A549 treated with Hydrocortisone at 1 μM for 4 hours (cell line): Measurements from ENCODE around the gene PSORS1C1. TPM values are rescaled to one million over a fixed set of nuclear protein-coding genes. Genes with fewer than 3 reads are reported as not detected.

ENCODE experiments used
- total RNA-seq: library from RNA; stranded (reverse); fragments of 200-300 nt; extraction: Qiagen RNA extraction; gene quantifications from 5 replicates; pipeline ENCODE4 v1.2.3, GENCODE V29; 2022

PSORS1C1 gene, protein sequence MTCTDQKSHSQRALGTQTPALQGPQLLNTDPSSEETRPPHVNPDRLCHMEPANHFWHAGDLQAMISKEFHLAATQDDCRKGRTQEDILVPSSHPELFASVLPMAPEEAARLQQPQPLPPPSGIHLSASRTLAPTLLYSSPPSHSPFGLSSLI
- 3.2 to 6.3 TPM (median 4.4 TPM) in 5 replicates for total RNA-seq

DNA sequence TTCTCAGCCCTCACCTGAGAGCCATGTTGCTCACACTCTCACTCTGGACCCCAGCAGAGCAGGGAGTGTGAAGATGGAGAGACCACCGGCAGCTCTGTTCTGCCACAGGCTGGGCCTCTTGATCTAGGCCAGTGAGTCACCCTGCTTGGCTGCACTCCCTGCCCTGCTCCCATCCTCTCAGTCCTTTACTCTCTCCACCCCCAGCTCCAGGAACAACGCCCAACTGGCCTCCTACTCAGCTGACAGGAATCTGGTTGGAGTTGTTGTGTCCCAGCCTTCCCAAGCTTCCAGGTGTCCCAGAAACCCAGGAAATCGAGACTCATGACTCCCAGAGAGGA lies at the start of gene PSORS1C1:
PSORS1C1 (plus strand) TSS at position 260 of the 338 bp plus-strand sequence. CDS start 14,833 bp downstream, outside the sequence.

DNA sequence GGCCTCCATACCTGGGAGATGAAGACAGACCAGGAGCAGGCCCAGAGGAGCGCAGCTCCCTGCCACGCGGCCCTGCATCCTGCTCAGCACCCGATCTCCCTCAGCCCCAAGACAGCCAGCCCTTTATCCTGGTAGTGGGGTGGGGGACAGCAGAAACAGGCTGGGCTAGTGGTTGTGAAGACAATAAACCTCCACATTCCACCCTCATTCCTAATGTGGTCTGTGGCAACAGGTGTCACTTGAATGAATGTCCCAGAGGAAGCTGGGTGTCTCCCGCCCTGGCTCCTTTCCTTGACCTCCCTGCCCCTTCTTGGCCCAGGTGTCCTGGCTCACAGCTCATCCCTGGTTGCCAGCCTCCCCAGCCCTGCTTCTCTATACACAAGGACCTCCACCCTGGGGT lies 2.1 kb upstream of the PSORS1C1 start, which contains the start of gene C6orf15:
C6orf15 (minus strand) TSS at position 98 of the 400 bp plus-strand sequence; CDS start at position 78, 20 bp downstream.

DNA sequence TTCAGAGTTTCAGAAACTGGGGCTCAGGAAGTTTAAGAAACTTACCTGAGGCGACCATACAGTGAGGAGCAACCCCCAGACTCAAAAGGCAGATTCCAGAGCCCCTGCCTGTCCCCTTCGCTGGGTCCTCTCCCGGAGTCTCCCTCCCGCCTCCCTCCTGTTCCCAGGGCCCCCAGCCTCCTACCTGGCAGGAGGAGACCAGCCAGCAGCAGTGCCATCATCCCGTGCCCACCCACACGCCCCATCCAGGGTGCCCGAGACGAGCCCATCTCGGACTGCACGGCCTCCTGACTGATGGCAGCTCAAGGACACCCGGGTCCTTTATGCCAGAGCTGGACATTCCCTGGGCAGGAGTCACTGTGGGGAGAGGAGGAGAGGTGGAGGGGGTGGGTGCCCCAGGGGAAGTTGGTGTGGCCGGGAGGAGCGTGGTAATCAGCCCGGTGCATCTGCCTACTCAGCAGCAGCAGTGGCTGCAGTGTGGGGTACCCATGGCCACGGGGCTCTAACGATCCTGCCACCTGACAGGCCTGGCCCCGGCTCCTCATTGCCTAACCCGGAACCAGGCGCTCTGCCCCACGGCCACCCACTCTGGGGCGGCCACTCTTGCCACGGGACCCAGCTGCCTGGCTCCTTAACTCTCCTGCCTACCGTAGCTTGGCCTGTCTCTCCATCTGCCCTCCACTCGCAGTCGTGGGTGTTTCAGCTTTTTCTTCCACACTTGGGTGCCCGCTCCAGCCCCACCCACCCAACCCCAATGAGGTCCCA lies 5.7 kb downstream of the PSORS1C1 start, which contains the start of gene CDSN:
CDSN (minus strand) TSS at position 296 of the 765 bp plus-strand sequence; CDS start at position 269, 27 bp downstream.

GRCh38 chr6:31138982-31139381 lies 24.4 kb downstream of the PSORS1C1 start, which contains the start of gene PSORS1C2:
Gene PSORS1C2, minus strand, starts transcription at chr6:31139066. Its CDS starts 40 bp downstream, at chr6:31139026.

DNA sequence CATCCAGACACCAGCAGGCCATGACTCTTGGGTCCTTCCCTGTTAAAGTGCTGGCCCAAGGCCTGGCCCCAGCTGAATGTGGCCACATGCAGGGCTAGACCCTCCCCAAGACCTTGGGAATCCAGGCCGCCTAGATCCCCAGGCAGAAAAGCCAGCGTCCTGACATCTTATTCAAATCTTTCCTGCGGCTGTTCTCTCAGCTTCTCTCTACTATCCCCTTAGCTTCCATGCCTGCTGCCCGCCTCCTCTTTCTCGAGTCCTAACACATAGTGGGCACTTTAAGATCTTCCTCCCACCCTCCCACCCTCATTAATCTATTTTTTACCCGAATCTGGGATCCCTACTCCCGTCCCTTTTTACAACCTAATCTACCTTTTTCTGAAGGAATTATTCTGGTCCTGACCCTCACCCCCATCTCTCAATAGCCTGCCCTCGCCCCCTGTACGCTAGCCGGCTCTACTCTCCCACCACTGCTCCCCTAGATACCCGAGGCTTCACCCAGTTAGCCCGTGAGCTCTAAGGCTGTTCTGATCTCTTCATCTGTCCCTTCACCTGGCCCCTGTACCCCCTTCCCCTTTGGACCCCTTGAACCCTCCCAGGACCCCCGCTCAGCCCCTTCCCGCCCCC lies 43.0 kb downstream of the PSORS1C1 start, which contains the start of gene CCHCR1:
CCHCR1 (minus strand) TSS at position 290 of the 627 bp plus-strand sequence; CDS start at position 88, 202 bp downstream.

DNA sequence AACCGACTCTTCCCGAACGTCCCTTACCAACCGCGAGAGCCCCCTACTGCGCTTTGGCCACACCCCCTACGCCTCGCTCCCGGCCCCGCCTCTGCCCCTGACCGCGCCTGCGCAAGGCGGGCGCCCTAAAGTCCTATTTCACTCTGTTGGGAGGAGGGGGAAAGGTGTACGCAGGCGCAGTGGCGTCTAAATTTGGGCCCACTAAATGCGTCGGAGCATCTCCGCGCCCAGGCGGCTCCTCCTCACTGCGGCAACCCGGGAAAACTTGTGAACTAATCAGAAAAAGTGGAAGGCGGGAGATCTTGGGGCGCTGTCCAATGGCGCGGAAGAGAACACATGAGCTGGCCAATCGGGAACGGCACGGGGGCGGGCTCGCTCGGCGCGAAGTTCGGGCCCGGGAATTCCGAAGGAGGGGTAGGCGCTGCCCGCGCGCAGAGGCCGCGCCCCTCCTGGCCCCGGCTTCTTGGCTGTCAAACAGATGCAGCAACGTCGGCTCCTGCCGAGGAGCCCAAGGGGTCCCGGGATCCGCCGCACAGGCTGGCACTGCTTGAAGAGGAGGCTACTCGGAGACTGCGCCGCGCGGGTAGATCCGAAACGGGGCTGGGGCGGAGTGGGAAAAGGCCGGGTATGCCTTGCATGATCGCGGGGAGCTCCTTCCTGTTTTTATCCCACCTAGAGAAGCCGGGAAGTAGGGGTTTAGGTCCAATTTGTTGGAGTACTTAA lies 43.7 kb downstream of the PSORS1C1 start, which contains the start of gene TCF19:
TCF19 (plus strand) TSS at position 450 of the 723 bp plus-strand sequence. CDS start 881 bp downstream, outside the sequence.

GRCh38 chr6:31170600-31170881 lies 55.9 kb downstream of the PSORS1C1 start, which contains the start of gene POU5F1:
Gene POU5F1, minus strand, starts transcription at chr6:31170682. Its CDS starts 62 bp downstream, at chr6:31170620.

Other genes starting within 250 kb of the PSORS1C1 start
- gene DDR1, start 230.3 kb upstream of the PSORS1C1 start, total RNA-seq, result 54.3 to 66.8 TPM (median 63.6 TPM) in 5 replicates
- gene GTF2H4, start 206.6 kb upstream of the PSORS1C1 start, total RNA-seq, result 17.1 to 32.8 TPM (median 18.2 TPM) in 5 replicates
- 13.5 to 16.5 TPM (median 14.8 TPM) in 5 replicates for gene VARS2, start 200.6 kb upstream of the PSORS1C1 start, total RNA-seq
- not detected in 5 replicates for gene SFTA2, start 182.6 kb upstream of the PSORS1C1 start, total RNA-seq
- gene MUCL3, start 173.8 kb upstream of the PSORS1C1 start, total RNA-seq, result 0.07 to 0.15 TPM (median 0.12 TPM) in 5 replicates
- gene MUC21, start 131.1 kb upstream of the PSORS1C1 start, total RNA-seq, result 0.02 TPM in 1 of 5 replicates, not detected in the others
- 0.01 to 0.03 TPM (median 0.02 TPM) in 4 of 5 replicates, not detected in the other for gene MUC22, start 104.3 kb upstream of the PSORS1C1 start, total RNA-seq
- 0.09 TPM in 1 of 5 replicates, not detected in the others for gene C6orf15, start 2.2 kb upstream of the PSORS1C1 start, total RNA-seq
- 0.05 to 0.07 TPM in 2 of 5 replicates, not detected in the others for gene CDSN, start 5.6 kb downstream of the PSORS1C1 start, total RNA-seq
- gene PSORS1C2, start 24.3 kb downstream of the PSORS1C1 start, total RNA-seq, result 0.09 TPM in 1 of 5 replicates, not detected in the others
- gene CCHCR1, start 43.0 kb downstream of the PSORS1C1 start, total RNA-seq, result 7.0 to 8.0 TPM (median 7.7 TPM) in 5 replicates
- 13.7 to 14.9 TPM (median 14.4 TPM) in 5 replicates for gene TCF19, start 43.8 kb downstream of the PSORS1C1 start, total RNA-seq
- 10.0 to 17.0 TPM (median 11.3 TPM) in 5 replicates for gene POU5F1, start 55.9 kb downstream of the PSORS1C1 start, total RNA-seq
- 46.3 to 55.2 TPM (median 49.3 TPM) in 5 replicates for gene HLA-C, start 157.3 kb downstream of the PSORS1C1 start, total RNA-seq
- gene HLA-B, start 242.4 kb downstream of the PSORS1C1 start, total RNA-seq, result 24.9 to 35.0 TPM (median 28.2 TPM) in 5 replicates